ENCODE measurements around the gene PHC1. TPM values are rescaled to one million over a fixed set of nuclear protein-coding genes. Genes with fewer than 3 reads are reported as not detected.
A peak's percentile ranks its signal among the peaks of the same experiment; 100 is the strongest.

The PHC1 gene
- total RNA-seq, 2 donors from 2014 or later, result 38.2 to 104 TPM

DNA sequence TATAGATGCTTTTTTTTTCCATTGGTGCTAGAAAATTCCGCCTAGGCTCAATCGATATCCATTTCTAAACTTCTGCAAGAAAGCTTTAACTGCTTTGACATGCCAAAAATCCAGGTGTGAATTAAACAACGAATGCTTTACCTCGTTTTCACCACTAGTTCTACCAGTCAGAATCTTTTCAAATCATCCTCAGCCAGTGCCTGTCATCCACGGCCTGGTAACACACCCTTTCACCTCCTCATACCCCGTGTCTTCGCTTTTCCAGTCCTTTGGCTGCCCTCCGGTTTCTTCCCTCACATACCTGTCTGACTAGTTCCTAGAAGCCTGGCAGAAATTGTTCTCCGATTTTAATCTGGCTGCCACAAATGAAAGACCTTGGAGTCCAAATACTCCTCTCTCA lies 1.4 kb upstream of the PHC1 start:
- peak; percentile 64 for TF ChIP-seq POLR2AphosphoS5 (IDR thresholded peaks at IDR 0.05)
- TF ChIP-seq, protein P1, sequence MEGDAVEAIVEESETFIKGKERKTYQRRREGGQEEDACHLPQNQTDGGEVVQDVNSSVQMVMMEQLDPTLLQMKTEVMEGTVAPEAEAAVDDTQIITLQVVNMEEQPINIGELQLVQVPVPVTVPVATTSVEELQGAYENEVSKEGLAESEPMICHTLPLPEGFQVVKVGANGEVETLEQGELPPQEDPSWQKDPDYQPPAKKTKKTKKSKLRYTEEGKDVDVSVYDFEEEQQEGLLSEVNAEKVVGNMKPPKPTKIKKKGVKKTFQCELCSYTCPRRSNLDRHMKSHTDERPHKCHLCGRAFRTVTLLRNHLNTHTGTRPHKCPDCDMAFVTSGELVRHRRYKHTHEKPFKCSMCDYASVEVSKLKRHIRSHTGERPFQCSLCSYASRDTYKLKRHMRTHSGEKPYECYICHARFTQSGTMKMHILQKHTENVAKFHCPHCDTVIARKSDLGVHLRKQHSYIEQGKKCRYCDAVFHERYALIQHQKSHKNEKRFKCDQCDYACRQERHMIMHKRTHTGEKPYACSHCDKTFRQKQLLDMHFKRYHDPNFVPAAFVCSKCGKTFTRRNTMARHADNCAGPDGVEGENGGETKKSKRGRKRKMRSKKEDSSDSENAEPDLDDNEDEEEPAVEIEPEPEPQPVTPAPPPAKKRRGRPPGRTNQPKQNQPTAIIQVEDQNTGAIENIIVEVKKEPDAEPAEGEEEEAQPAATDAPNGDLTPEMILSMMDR (IDR thresholded peaks at IDR 0.05), result peak in 2 of 4 experiments; percentile 34 to 36
- no peak for TF ChIP-seq POLR2A (IDR thresholded peaks at IDR 0.05)
- 17% methylated on average over 9 of the region's 9 CpGs for WGBS
- no peak overlapping the region for H3K4me3 ChIP-seq

DNA sequence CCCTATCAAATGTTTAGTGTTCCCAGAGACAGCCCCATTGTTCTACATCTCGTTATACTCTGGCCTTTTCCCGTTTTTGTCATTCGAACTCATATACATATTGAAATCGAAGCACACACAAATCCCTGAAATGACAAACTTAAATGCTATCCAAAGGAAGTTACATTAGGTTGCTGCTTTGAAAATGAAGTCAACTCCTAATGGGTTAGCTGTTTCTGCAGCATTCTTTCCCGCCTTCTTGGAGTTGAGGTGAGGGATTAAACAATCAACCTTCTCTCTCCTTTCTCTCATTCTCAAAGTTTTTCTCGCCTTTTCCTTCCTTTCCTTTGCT lies 642 bp upstream of the PHC1 start:
- WGBS, result 5% methylated on average over 6 of the region's 6 CpGs
- Histone ChIP-seq H3K4me3 (peak overlapping the region; percentile 51 to 57), H3K4me1 (replicated peaks) (no peaks in the 10 kb centered on the region), H3K36me3 (no peaks in the 10 kb centered on the region), H3K27ac (peak overlapping the region; percentile 78 to 92), H3K27me3 (replicated peaks; ENCODE audit: insufficient read depth) (no peaks in the 10 kb centered on the region), H3K9me3 (no peaks in the 10 kb centered on the region)
- TF ChIP-seq POLR2A (IDR thresholded peaks at IDR 0.05) (no peak), POLR2AphosphoS5 (IDR thresholded peaks at IDR 0.05) (no peak)
- TF ChIP-seq, protein P1 (IDR thresholded peaks at IDR 0.05), result no peak
- intact Hi-C loops (cut with DNase I), result loop anchor here (5.0 kb wide), 1 partner anchor 211 kb away; no protein-coding TSS in a partner anchor
- no peak for DNase-seq (ENCODE audit: low spot score)

More for the DNA sequence above, 1.4 kb upstream of the PHC1 start:
- H3K9me3 ChIP-seq, result no peaks in the 10 kb centered on the region
- peak; percentile 75 for DNase-seq (ENCODE audit: low spot score)
- H3K27ac ChIP-seq, result peak overlapping the region; percentile 78 to 92
- no peaks in the 10 kb centered on the region for H3K27me3 ChIP-seq (replicated peaks; ENCODE audit: insufficient read depth)
- H3K4me1 ChIP-seq (replicated peaks), result no peaks in the 10 kb centered on the region
- intact Hi-C loops (cut with DNase I), result loop anchor here (5.0 kb wide), 1 partner anchor 211 kb away; no protein-coding TSS in a partner anchor
- no peaks in the 10 kb centered on the region for H3K36me3 ChIP-seq

DNA sequence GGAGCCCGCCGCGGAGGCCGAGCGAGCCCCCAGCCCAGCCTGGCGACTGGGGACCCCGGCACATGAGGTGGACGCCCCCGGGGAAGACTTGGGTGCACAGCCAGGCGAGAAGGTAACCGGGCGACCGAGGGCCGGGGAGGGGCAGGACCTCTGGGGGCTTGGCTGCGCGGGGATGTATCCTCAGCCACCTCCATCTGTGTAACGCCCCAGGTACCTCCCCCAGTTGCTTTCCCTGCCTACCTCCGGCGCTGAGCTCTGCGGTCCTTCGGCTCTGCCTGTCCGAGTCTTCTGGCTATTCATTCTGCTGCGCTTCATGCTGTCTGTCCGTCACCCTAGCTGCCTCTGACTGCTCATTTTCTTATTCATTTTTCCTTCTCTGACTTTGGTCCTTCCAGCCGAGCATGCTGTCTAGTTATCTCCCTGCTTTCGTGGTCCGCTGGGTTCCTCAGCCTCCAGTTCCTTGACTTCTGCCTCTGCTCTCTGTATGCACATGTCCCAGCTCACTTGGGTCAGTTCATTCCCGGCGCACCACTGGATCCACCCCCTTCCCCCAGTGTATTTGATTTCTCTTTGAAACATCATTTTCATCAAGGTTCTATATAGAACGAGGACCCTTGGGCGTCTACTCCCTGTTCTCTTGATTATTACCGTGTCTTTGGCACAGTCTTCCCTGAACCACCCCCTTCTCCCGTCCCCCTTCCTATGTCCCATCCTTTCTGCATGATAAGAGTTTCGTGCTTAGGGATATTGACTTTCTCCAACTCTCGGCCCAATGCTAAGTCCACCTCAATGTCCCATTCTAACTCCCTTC lies 612 bp downstream of the PHC1 start:
- TF ChIP-seq POLR2AphosphoS5 (IDR thresholded peaks at IDR 0.05), result peak; percentile 16
- TF ChIP-seq, protein P1 (IDR thresholded peaks at IDR 0.05), result no peak
- TF ChIP-seq POLR2A (IDR thresholded peaks at IDR 0.05), result peak; percentile 25
- H3K27me3 ChIP-seq (replicated peaks; ENCODE audit: insufficient read depth), result no peaks in the 10 kb centered on the region
- H3K9me3 ChIP-seq, result no peaks in the 10 kb centered on the region
- no peaks in the 10 kb centered on the region for H3K36me3 ChIP-seq
- intact Hi-C loops (cut with DNase I), result loop anchor here (5.0 kb wide), 1 partner anchor 213 kb away; no protein-coding TSS in a partner anchor
- DNase-seq (ENCODE audit: low spot score), result peak; percentile 53
- no peaks in the 10 kb centered on the region for H3K4me1 ChIP-seq (replicated peaks)
- peak overlapping the region; percentile 78 to 92 for H3K27ac ChIP-seq
- peak overlapping the region; percentile 51 to 57 for H3K4me3 ChIP-seq
- 1% methylated on average over 29 of the region's 35 CpGs for WGBS

DNA sequence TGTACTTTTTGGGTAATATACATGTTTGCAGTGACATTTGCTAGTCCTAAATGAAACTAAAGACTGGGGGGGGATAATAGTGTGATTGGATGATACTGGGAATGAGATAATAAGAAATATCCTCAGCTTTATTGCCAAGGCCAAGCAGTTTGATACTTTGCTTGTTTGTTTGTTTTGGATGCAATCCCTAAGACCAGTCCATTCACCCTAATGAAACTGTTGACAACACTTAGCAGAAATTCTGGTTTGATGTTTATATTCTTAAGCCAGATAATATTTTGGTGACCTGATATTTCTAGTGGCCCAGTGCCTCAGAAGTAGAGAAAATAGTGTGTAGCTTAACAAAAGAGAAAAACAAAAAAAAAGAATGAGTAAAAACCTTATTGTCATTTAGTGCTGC lies 1.8 kb downstream of the PHC1 start:
- no peaks in the 10 kb centered on the region for H3K9me3 ChIP-seq
- no peaks in the 10 kb centered on the region for H3K27me3 ChIP-seq (replicated peaks; ENCODE audit: insufficient read depth)
- no peaks in the 10 kb centered on the region for H3K4me1 ChIP-seq (replicated peaks)
- no peak for DNase-seq (ENCODE audit: low spot score)
- H3K4me3 ChIP-seq, result no peak overlapping the region
- no peaks in the 10 kb centered on the region for H3K36me3 ChIP-seq
- TF ChIP-seq, protein P1 (IDR thresholded peaks at IDR 0.05), result no peak
- TF ChIP-seq POLR2A (IDR thresholded peaks at IDR 0.05), result no peak
- no peak for TF ChIP-seq POLR2AphosphoS5 (IDR thresholded peaks at IDR 0.05)
- no peak overlapping the region for H3K27ac ChIP-seq
- intact Hi-C loops (cut with DNase I), result no loop called here

DNA sequence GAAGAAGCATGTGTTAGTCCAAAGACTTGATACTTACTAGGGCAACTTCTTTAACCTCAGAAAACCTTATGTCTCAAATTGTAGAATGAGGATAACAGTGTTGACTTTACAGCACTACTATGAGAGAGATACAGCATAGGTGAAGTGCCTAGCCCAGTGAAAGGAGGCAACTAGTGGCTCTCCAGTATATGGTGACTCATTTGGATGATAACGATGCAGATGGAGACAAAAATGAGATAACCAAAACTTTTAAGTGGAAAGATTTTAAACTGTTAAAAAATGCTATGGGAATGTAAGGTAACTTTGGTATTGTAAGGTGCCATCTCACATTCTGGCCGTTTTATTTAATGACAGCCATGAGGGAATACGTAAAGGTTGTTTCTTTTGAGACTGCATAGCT lies 2.7 kb downstream of the PHC1 start:
- H3K9me3 ChIP-seq, result no peaks in the 10 kb centered on the region
- H3K27me3 ChIP-seq (replicated peaks; ENCODE audit: insufficient read depth), result no peaks in the 10 kb centered on the region
- H3K4me3 ChIP-seq, result no peak overlapping the region
- no peak for DNase-seq (ENCODE audit: low spot score)
- 78% methylated on average over 3 of the region's 3 CpGs for WGBS
- H3K27ac ChIP-seq, result no peak overlapping the region
- H3K36me3 ChIP-seq, result no peaks in the 10 kb centered on the region
- TF ChIP-seq, protein P1 (IDR thresholded peaks at IDR 0.05), result no peak
- TF ChIP-seq POLR2A (IDR thresholded peaks at IDR 0.05), result no peak
- no peak for TF ChIP-seq POLR2AphosphoS5 (IDR thresholded peaks at IDR 0.05)
- H3K4me1 ChIP-seq (replicated peaks), result no peaks in the 10 kb centered on the region
- intact Hi-C loops (cut with DNase I), result no loop called here
